ENCODE results near the gene CADM2. TPM values are rescaled to one million over a fixed set of nuclear protein-coding genes. Genes with fewer than 3 reads are reported as not detected.
"Not testable (repeated sequence)": the region's sequence is repeated elsewhere in the genome, so short reads cannot be mapped to it uniquely, and the experiment has no call there.

Gene CADM2
- total RNA-seq, 1 experiment from 2014 or later, result not detected

DNA sequence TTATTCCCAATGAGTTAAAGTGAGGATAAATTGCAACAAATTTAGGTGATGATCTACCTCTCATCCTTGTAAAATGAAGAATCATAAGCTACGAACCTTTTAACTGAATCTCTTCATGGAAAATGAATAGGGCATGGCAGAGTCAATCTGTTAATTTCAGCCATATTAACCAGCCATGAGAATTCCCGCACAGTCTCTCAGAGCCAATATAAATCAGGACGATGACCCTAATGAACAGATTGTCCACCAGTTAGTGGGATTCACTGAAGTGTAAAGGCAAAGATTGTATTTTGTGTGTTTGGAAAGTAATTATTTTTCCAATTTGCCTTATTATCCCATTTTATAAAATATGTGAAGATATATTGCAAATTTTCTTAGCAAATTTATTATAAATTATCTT is 183.8 kb downstream of the CADM2 start:
- TF ChIP-seq, protein P1, sequence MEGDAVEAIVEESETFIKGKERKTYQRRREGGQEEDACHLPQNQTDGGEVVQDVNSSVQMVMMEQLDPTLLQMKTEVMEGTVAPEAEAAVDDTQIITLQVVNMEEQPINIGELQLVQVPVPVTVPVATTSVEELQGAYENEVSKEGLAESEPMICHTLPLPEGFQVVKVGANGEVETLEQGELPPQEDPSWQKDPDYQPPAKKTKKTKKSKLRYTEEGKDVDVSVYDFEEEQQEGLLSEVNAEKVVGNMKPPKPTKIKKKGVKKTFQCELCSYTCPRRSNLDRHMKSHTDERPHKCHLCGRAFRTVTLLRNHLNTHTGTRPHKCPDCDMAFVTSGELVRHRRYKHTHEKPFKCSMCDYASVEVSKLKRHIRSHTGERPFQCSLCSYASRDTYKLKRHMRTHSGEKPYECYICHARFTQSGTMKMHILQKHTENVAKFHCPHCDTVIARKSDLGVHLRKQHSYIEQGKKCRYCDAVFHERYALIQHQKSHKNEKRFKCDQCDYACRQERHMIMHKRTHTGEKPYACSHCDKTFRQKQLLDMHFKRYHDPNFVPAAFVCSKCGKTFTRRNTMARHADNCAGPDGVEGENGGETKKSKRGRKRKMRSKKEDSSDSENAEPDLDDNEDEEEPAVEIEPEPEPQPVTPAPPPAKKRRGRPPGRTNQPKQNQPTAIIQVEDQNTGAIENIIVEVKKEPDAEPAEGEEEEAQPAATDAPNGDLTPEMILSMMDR (IDR thresholded peaks at IDR 0.05; ENCODE audit: insufficient read depth in 1 of 2, low read depth in 1 of 2, low read length in 1 of 2, severe bottlenecking in 1 of 2, unreplicated experiment in 1 of 2), result no peak
- H3K27me3 Mint-ChIP-seq (ENCODE audit: insufficient read depth, unreplicated experiment), result no peaks in the 10 kb centered on the region

DNA sequence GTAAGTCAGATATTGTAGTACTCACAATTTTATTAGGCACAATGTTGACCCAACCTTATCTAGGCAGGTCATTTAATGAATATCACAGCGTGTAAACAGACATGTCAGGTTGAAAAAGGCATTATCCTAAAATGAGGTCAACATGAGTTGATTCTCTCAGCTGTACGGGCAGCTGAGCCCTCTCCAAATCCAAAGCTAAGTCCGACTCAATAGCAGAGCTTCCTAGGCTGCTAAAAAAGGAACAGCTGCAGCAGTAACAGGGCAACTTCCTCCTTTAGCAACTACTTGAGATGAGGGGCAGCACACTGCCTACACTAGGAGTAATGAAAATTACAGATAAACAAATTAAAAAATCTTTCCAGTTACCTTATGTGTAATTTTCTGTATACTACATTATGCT is 189.2 kb downstream of the CADM2 start:
- H3K4me3 Mint-ChIP-seq (ENCODE audit: unreplicated experiment), result no peak overlapping the region
- no peaks in the 10 kb centered on the region for H3K27me3 Mint-ChIP-seq (ENCODE audit: insufficient read depth, unreplicated experiment)
- POLR2A ChIA-PET, result no interaction called here
- Histone ChIP-seq H3K4me3 (ENCODE audit: low read depth, low read length) (no peak overlapping the region), H3K36me3 (ENCODE audit: control insufficient read depth, insufficient read depth, low read length) (no peaks in the 10 kb centered on the region), H3K4me1 (no peaks in the 10 kb centered on the region), H3K9me3 (no peaks in the 10 kb centered on the region), H3K27me3 (replicated peaks; ENCODE audit: control insufficient read depth, insufficient read depth, low read length) (no peaks in the 10 kb centered on the region)
- H3K36me3 Mint-ChIP-seq (ENCODE audit: insufficient read depth, unreplicated experiment), result no peaks in the 10 kb centered on the region
- DNase-seq, result no peak
- intact Hi-C loops (cut with micrococcal nuclease; ENCODE audit: unreplicated experiment), result no loop called here
- no peaks in the 10 kb centered on the region for H3K9me3 Mint-ChIP-seq (ENCODE audit: unreplicated experiment)
- BruUV-seq (replicated peaks), result no TSS peak
- H3K27ac Mint-ChIP-seq (ENCODE audit: unreplicated experiment), result no peak overlapping the region
- H3K4me1 Mint-ChIP-seq (ENCODE audit: low read depth, unreplicated experiment), result no peaks in the 10 kb centered on the region
- CTCF ChIA-PET, result no interaction called here
- TF ChIP-seq, protein P1 (IDR thresholded peaks at IDR 0.05; ENCODE audit: insufficient read depth in 1 of 2, low read depth in 1 of 2, low read length in 1 of 2, severe bottlenecking in 1 of 2, unreplicated experiment in 1 of 2), result no peak

More for the DNA sequence above, 183.8 kb downstream of the CADM2 start:
- no peaks in the 10 kb centered on the region for H3K36me3 Mint-ChIP-seq (ENCODE audit: insufficient read depth, unreplicated experiment)
- no peak for DNase-seq
- H3K9me3 Mint-ChIP-seq (ENCODE audit: unreplicated experiment), result no peaks in the 10 kb centered on the region
- no peak overlapping the region for H3K4me3 Mint-ChIP-seq (ENCODE audit: unreplicated experiment)
- no TSS peak for BruUV-seq (replicated peaks)
- Histone ChIP-seq H3K4me3 (ENCODE audit: low read depth, low read length) (no peak overlapping the region), H3K36me3 (ENCODE audit: control insufficient read depth, insufficient read depth, low read length) (no peaks in the 10 kb centered on the region), H3K27me3 (replicated peaks; ENCODE audit: control insufficient read depth, insufficient read depth, low read length) (no peaks in the 10 kb centered on the region), H3K4me1 (no peaks in the 10 kb centered on the region), H3K9me3 (no peaks in the 10 kb centered on the region)
- POLR2A ChIA-PET, result no interaction called here
- no peak overlapping the region for H3K27ac Mint-ChIP-seq (ENCODE audit: unreplicated experiment)
- intact Hi-C loops (cut with micrococcal nuclease; ENCODE audit: unreplicated experiment), result no loop called here
- no peaks in the 10 kb centered on the region for H3K4me1 Mint-ChIP-seq (ENCODE audit: low read depth, unreplicated experiment)
- CTCF ChIA-PET, result no interaction called here

DNA sequence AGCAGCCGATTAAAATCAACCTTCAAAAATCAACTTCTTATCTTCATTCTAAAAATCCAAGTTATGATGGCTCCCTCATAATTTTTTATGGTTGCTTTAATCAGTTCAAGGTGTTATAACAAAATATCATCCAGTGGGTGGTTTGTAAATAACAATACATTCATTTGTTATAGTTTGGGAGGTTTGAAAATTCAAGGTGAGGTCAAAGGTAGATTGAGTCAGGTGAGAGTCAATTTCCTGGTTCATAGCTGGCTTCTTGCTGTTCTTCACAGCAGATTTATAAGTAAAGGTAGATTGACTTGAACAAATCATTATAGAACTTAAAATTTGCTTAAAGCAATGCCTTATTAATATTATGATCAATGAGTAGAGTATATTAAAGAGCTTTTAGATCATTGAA is 192.8 kb downstream of the CADM2 start:
- no peak overlapping the region for H3K27ac Mint-ChIP-seq (ENCODE audit: unreplicated experiment)
- H3K4me3 Mint-ChIP-seq (ENCODE audit: unreplicated experiment), result no peak overlapping the region
- CTCF ChIA-PET, result no interaction called here
- H3K27me3 ChIP-seq (replicated peaks; ENCODE audit: control insufficient read depth, insufficient read depth, low read length), result no peaks in the 10 kb centered on the region
- H3K9me3 Mint-ChIP-seq (ENCODE audit: unreplicated experiment), result no peaks in the 10 kb centered on the region
- no peaks in the 10 kb centered on the region for H3K27me3 Mint-ChIP-seq (ENCODE audit: insufficient read depth, unreplicated experiment)
- H3K36me3 Mint-ChIP-seq (ENCODE audit: insufficient read depth, unreplicated experiment), result no peaks in the 10 kb centered on the region
- TF ChIP-seq, protein P1 (IDR thresholded peaks at IDR 0.05; ENCODE audit: insufficient read depth in 1 of 2, low read depth in 1 of 2, low read length in 1 of 2, severe bottlenecking in 1 of 2, unreplicated experiment in 1 of 2), result no peak
- no TSS peak for BruUV-seq (replicated peaks)
- POLR2A ChIA-PET, result no interaction called here
- intact Hi-C loops (cut with micrococcal nuclease; ENCODE audit: unreplicated experiment), result no loop called here
- no peaks in the 10 kb centered on the region for H3K4me1 Mint-ChIP-seq (ENCODE audit: low read depth, unreplicated experiment)
- no peak overlapping the region for H3K4me3 ChIP-seq (ENCODE audit: low read depth, low read length)
- DNase-seq, result no peak
- H3K36me3 ChIP-seq (ENCODE audit: control insufficient read depth, insufficient read depth, low read length), result no peaks in the 10 kb centered on the region
- H3K9me3 ChIP-seq, result no peaks in the 10 kb centered on the region
- no peaks in the 10 kb centered on the region for H3K4me1 ChIP-seq

DNA sequence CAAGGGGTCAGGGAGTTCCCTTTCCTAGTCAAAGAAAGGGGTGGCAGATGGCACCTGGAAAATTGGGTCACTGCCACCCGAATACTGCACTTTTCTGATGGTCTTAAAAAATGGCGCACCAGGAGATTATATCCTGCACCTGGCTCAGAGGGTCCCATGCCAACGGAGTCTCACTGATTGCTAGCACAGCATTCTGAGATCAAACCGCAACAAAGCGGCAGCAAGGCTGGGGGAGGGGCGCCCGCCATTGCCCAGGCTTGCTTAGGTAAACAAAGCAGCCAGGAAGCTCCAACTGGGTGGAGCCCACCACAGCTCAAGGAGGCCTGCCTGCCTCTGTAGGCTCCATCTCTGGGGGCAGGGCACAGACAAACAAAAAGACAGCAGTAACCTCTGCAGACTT is 194.5 kb downstream of the CADM2 start:
- intact Hi-C loops (cut with micrococcal nuclease; ENCODE audit: unreplicated experiment); CTCF ChIA-PET: not testable (repeated sequence)

More for the DNA sequence above, 194.5 kb downstream of the CADM2 start:
- H3K9me3 ChIP-seq; H3K27me3 ChIP-seq (replicated peaks; ENCODE audit: control insufficient read depth, insufficient read depth, low read length); H3K4me1 Mint-ChIP-seq (ENCODE audit: low read depth, unreplicated experiment); BruUV-seq (replicated peaks); POLR2A ChIA-PET; DNase-seq; H3K4me1 ChIP-seq; H3K27ac Mint-ChIP-seq (ENCODE audit: unreplicated experiment); H3K27me3 Mint-ChIP-seq (ENCODE audit: insufficient read depth, unreplicated experiment); H3K4me3 Mint-ChIP-seq (ENCODE audit: unreplicated experiment); H3K36me3 Mint-ChIP-seq (ENCODE audit: insufficient read depth, unreplicated experiment); H3K4me3 ChIP-seq (ENCODE audit: low read depth, low read length); H3K36me3 ChIP-seq (ENCODE audit: control insufficient read depth, insufficient read depth, low read length); H3K9me3 Mint-ChIP-seq (ENCODE audit: unreplicated experiment): not testable (repeated sequence)

Measured in Caco-2 (cell line).